Measurements from ENCODE around the gene SETD9. TPM values are rescaled to one million over a fixed set of nuclear protein-coding genes. Genes with fewer than 3 reads are reported as not detected.

The SETD9 gene
- total RNA-seq, 1 donor from 2014 or later, result 6.0 TPM

- intact Hi-C loops (cut with micrococcal nuclease), result no loop called here
These were observed 24.9 kb downstream of the SETD9 start for GRCh38 chr5:56934325-56934724.

DNA sequence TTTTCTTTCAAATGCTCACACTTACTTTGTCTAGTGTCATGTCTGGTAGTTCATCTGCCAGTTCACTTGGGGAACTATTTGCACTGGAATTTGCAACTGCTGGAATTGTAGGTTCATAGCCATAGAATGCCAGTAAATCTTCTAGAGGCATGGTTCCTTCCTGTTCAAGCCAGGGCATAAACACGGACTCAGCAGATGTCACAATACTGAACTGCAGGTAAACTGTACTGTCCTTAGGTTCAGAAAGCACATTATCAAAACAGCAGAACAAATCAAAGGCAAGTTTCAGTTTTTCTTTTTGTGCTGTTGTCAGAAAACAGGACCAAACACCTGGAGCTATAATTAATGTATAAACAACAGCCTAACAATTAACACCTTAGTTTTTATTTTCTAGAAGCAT lies 29.5 kb downstream of the SETD9 start:
- intact Hi-C loops (cut with micrococcal nuclease), result no loop called here

DNA sequence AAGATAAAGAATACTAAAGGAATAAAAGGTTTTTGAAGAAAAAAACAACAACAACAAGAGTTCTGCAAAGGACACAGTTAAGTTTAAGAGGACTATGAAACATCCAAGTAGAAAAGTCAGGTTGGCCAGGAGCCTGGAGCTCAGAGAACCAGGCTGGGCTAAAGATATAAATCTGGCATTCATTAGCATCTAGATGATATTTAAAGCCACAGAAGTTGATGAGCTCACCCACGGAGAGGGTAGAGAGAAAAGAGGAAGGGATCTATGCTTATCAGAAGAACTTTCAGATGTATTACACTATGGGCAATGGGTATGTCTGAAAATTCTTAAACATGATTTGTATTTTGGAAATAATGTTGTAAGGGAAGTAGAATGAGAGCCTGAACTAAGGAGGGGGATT lies 32.6 kb downstream of the SETD9 start:
- intact Hi-C loops (cut with micrococcal nuclease), result no loop called here

DNA sequence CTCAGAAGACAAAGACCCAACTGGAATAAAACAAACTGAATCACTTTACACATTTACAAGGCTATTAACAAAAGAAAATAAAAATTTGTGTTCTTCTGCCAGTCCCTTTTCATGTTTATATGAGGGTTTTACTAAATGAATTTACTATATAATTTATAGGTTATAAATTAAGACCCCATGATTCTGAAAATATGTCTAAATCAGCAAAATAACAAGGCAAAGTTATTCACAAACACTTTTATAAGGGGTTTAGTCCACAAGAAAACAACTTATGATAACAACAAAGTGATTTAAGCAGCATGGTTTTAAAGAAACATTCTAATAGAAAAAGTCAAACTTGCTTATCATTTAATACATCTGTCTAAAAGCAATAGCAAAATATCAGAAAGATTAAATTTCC lies 37.7 kb downstream of the SETD9 start:
- intact Hi-C loops (cut with micrococcal nuclease), result no loop called here

GRCh38 chr5:56950626-56951125 lies 41.3 kb downstream of the SETD9 start:
- intact Hi-C loops (cut with micrococcal nuclease), result loop anchor here (2.0 to 10.0 kb wide), 2 partner anchors 134 to 956 kb away; partner anchors contain the start of gene IL6ST

DNA sequence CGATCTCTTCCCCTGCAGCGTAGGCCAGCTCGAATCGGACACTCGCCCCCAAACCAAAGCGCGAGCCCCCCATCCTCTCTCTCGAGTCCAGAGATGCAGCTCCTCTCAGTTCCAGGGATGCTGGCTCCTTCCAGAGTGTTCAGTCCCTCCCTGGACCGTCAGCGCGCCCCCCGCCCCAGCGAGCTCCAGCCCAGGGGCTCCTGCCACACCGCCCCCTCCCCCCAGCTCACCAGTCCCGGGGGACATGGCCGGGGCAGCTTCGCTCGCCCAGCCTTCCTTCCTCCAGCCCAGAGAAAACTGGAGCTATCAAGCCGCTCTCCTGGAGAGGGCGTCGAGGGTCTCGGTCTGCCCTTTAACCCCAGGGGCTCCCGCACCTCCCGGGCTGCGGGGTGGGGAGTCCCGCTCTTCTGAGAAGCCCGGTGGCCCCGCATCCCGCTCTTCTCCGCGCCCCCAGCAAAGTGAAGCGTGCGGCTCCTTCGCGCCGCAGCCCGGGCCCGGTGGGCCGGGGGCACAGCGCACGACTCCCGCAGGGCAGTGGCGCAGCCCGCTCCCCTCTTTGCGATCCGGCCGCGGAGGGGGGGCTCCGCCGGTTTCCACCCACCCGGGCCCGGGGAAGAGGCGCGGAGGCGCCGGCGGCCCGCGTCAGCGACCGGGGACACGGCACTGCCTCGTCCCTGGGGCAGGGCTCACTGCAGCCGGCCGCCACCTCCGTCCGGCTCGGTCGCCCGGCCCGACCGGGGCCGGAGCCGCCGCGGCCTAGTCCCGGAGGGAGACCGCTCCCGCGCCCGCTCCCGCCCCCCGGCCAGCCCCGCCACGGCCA lies 41.9 kb downstream of the SETD9 start:
- intact Hi-C loops (cut with micrococcal nuclease), result loop anchor here (2.0 to 10.0 kb wide), 2 partner anchors 135 to 957 kb away; partner anchors contain the start of gene IL6ST

GRCh38 chr5:56951946-56952691 lies 42.7 kb downstream of the SETD9 start, which contains the start of gene MIER3:
Gene MIER3, minus strand, starts transcription at chr5:56952123. Its CDS starts 21 bp downstream, at chr5:56952102.
- intact Hi-C loops (cut with micrococcal nuclease), result loop anchor here (1.0 to 10.0 kb wide), 10 partner anchors 42 to 1645 kb away; partner anchors contain the start of genes DHX29, IL6ST, MTREX and PLK2

DNA sequence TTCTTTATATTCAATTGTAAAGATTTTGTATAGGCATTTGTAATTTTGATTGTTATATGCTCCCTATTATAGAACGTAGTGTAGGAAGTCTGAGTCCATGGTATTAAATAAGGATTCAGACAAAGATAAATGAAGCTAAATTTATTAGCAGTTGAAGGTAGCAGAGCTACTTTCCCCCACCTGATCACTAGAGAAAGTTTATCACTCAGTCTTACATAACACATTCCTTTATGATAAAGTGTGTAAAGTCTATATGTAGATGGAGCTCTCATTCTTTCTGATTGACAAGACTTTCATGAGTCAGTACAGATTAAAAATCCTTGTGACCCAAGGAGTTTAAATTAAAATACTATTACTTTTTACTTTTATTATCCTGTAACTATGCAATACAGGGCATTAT lies 44.9 kb downstream of the SETD9 start:
- intact Hi-C loops (cut with micrococcal nuclease), result loop anchor here (10.0 kb wide), 1 partner anchor 959 kb away; the partner anchor contains the start of gene IL6ST

- intact Hi-C loops (cut with micrococcal nuclease), result loop anchor here (10.0 kb wide), 1 partner anchor 964 kb away; the partner anchor contains the start of gene IL6ST
These were observed 49.2 kb downstream of the SETD9 start for GRCh38 chr5:56958595-56958994.

GRCh38 chr5:56959326-56959725 lies 49.9 kb downstream of the SETD9 start:
- intact Hi-C loops (cut with micrococcal nuclease), result loop anchor here (10.0 kb wide), 1 partner anchor 965 kb away; the partner anchor contains the start of gene IL6ST

DNA sequence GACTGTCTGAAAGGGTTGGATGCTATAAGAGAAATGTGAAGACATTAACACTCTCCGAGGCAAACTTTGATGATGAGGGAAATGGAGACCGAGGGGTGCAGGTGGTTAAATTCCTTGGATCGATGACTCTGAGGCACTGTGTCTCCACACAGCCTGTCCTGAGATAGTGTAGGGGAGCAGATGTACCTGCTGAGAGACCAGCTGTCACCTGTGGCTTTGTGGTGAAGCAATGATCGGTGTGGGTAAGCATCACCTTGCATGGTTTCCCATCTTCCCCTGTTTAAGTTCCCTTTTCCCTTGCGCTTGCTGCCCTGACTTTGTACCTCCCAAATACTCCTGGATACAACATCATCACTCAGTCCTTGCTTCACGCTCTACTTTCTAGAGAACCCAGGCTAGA lies 52.4 kb downstream of the SETD9 start:
- intact Hi-C loops (cut with micrococcal nuclease), result no loop called here

- intact Hi-C loops (cut with micrococcal nuclease), result no loop called here
These were observed 52.9 kb downstream of the SETD9 start for GRCh38 chr5:56962286-56962685.

DNA sequence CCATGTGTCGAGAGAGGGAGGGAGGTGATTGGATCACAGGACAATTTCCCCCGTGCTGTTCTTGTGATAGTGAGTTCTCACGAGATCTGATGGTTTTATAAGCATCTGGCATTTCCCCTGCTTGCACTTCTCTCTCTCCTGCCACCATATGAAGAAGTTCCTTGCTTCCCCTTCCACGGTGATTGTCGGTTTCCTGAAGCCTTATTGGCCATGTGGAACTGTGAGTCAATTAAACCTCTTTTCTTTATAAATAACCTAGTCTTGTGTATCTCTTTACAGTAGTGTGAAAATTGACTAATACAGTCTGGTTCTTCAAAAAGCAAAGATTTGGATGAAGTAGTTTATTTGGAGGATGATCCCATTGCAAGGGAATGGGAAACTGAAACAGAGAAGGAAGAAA lies 53.9 kb downstream of the SETD9 start:
- intact Hi-C loops (cut with micrococcal nuclease), result no loop called here

GRCh38 chr5:56964173-56964572 lies 54.8 kb downstream of the SETD9 start:
- intact Hi-C loops (cut with micrococcal nuclease), result no loop called here

Other genes starting within 250 kb of the SETD9 start
- gene MAP3K1, start 94.0 kb upstream of the SETD9 start, total RNA-seq, result 40.4 and 41.9 TPM in 2 replicates
- 32.0 and 36.7 TPM in 2 replicates for gene MIER3, start 42.5 kb downstream of the SETD9 start, total RNA-seq

Data from T-helper 1 cell treated with Interleukin-12 subunit alpha and Interleukin-12 subunit beta and Interleukin-4 antibody, amounts not matched to agents 30 ng/mL and 1 ng/mL, for 36 hours (primary cell).